HG03354 (cell line): ENCODE data around the gene DPP6.
"Not testable (repeated sequence)": the region's sequence is repeated elsewhere in the genome, so short reads cannot be mapped to it uniquely, and the experiment has no call there.

Source experiments
- ATAC-seq: cut with Tn5 transposase; IDR thresholded peaks from one replicate; pipeline ENCODE4 v1.9.1; 2021; ENCODE audit warnings: mild to moderate bottlenecking; ENCODE audit not compliant: unreplicated experiment, poor library complexity, severe bottlenecking

The DPP6 gene

DNA sequence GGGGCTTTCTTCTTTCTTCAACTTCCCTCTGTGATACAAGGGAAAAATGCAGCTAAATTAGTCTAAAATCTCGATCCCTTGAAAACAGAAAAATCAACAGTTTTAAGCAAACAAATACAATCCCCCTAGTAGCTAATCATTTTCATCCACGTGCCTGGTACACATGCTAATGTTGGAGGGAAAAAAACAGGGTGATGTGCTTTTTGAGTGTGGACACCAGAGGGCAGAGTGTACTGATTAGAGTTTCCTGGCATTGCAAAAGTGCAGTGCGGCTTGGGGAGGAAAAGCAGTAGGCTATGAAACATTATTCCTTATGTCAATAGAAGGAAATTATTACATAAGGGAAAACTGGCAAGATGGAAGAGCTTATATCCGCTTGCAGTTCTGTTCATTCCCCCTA, 19.6 kb downstream of the DPP6 start:
- ATAC-seq, result not testable (repeated sequence)

GRCh38 chr7:154072395-154073181, 20.4 kb downstream of the DPP6 start:
- not testable (repeated sequence) for ATAC-seq

DNA sequence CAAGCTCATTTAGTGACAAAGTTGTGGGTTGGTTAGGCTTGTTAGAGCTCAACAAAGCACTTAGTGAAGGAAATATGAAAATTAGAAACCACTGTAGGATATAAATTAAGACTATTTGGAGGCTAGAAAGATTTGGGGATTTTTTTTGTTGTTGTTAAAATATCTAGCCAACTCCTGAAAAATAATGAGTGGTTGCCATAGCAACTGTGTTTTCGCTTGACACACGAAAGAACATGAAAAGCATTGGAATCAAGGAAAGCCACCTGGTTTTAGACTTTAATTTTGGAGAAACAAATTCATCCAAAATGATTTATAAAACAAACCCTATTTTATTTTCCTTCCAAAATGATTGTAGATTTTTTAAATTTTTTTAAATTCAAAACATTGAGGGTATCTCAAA, 26.3 kb downstream of the DPP6 start:
- ATAC-seq, result not testable (repeated sequence)

DNA sequence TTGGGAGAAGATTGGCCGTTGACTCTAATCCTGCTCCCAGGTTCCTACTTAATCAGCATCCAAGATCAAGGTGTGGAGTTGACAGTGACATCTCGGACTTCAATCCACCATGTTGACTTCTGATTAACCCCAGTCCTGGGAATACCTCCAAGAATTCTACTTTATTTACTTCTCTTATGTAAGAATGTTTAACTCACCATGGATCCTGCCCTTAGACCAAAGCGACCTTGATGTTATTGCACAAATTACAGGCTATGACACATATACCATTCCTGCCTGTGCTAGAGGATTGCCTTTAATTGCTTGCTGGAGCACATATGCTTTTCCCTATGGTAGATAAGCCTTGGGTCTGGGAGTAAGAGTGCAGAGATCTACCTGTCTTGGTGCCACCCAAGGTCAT, 28.1 kb downstream of the DPP6 start:
- not testable (repeated sequence) for ATAC-seq

- ATAC-seq, result not testable (repeated sequence)
Observed at GRCh38 chr7:154087037-154087725, 35.0 kb downstream of the DPP6 start.

- ATAC-seq, result not testable (repeated sequence)
Observed at GRCh38 chr7:154092093-154092492, 39.9 kb downstream of the DPP6 start.

- ATAC-seq, result not testable (repeated sequence)
Observed at GRCh38 chr7:154095201-154095600, 43.0 kb downstream of the DPP6 start.

GRCh38 chr7:154105063-154105462, 52.9 kb downstream of the DPP6 start:
- not testable (repeated sequence) for ATAC-seq

GRCh38 chr7:154109615-154110014, 57.4 kb downstream of the DPP6 start:
- not testable (repeated sequence) for ATAC-seq

DNA sequence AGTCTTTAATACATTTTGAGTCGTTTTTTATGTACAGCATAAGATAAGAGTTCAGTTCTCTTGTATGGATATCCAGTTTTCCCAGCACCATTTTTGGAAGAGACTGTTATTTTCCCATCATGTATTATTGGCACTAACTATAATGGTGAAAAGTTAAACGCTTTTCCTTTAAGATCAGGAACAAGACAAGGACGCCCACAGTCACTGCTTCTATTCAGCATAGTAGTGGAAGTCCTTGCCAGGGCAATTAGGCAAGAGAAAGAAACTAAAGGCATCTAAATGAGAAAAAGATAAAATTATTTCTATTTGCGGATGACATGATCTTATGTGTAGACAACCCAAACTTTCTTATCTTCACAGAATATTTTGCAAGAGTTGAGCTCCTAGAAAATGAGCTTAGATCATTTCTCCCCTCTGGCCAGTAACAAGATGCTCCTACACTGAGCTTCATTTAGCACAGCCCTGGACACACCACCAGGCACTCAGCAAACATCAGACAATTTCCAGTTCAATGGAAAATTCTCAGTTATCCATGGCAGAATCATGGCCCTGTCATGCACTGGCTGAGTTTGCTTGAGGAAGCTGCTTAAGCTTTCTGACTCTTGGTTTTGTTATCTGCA, 61.6 kb downstream of the DPP6 start:
- not testable (repeated sequence) for ATAC-seq

DNA sequence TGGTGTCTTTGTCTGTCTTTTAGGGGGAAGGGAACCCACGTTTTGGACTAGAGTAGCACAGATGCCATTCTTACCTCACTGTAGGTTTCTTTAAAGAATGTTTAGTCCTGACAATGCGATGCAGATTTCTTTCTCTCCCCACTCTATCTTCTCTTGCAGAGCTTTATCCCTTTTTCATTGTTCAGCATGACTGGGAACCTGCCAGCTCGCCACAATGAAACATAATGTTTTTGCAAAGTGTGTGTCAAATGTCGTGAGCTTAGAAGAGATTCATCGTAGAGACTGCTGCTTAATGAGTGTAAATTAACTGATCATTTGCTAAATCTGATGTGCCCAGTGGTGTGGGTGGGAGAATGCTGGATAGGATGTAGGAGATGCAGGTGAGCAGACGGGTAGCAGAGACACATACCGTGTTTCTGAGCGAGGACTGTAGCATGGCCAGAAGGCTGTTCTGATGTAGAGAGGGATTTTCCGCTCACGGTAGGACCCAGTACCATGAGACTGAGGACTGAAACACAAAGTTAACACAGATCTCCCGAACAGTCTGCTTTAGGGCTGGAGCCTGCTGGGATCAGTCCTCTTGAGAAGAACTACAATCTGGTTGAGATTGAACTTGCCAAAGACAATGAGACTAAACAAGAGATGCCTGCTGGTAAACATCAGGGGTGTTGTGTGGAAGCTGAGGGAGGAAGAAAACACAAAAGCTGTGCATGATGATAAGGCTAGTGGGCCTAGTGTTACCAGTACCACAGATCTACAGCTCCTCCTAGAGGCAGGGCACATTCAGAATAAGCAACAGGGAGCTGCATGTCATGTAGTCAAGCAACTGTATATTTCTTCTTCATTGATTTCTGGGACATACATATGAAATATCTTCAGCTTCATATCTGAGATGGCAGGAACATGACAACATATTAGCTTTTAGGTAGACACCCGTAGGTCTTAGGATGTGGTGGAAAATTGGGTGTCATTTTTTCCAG, 65.5 kb downstream of the DPP6 start:
- ATAC-seq, result not testable (repeated sequence)

DNA sequence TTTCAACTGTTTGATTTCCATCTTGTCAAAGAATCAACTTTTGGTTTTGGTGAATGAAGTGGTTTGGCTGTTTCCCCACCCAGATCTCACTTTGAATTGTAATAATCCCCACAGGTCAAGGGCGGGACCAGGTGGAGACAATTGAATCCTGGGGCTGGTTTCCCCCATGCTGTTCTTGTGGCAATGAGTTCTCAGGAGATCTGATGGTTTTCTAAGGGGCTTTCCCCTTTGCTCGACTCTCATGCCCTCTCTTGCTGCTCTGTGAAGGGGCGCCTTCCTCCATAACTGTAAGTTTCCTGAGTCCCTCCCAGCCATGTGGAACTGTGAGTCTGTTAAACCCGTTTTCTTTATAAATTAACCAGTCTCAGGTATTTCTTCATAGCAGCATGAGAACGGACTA, 68.6 kb downstream of the DPP6 start:
- ATAC-seq, result not testable (repeated sequence)

GRCh38 chr7:154122720-154123119, 70.5 kb downstream of the DPP6 start:
- ATAC-seq, result not testable (repeated sequence)

GRCh38 chr7:154123397-154123796, 71.2 kb downstream of the DPP6 start:
- not testable (repeated sequence) for ATAC-seq

- ATAC-seq, result not testable (repeated sequence)
Observed at GRCh38 chr7:154129142-154129541, 76.9 kb downstream of the DPP6 start.

DNA sequence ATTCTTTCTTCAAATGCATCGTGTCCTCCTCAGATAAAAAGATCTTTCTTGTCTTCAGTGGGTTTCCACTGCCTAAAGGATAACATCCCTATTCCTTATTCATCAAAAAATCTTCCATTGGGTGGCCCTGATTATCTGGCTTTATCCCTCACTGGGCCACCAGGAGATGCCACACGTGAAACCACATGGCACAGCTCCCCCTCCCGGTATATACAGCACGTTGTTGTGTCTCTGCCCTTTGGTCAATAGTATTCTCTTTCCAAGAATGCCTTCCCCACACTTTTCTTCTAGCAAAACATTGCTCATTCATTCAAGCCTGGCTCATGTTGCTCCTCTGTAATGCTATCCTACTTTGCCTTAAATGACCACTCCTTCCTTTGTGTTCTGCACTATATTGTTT, 80.4 kb downstream of the DPP6 start:
- ATAC-seq, result not testable (repeated sequence)

- ATAC-seq, result not testable (repeated sequence)
Observed at GRCh38 chr7:154133703-154134277, 81.6 kb downstream of the DPP6 start.

- not testable (repeated sequence) for ATAC-seq
Observed at GRCh38 chr7:154134698-154135097, 82.5 kb downstream of the DPP6 start.

- ATAC-seq, result not testable (repeated sequence)
Observed at GRCh38 chr7:154135646-154136045, 83.4 kb downstream of the DPP6 start.
